Aortic smooth muscle cell (primary cell): ENCODE results near the gene ZNF701. TPM values are rescaled to one million over a fixed set of nuclear protein-coding genes. Genes with fewer than 3 reads are reported as not detected.

ENCODE experiments used
- total RNA-seq: library from RNA; depleted of rRNA; stranded (reverse); fragments of >200 nt; gene quantifications from 2 replicates; pipeline ENCODE4 v1.2.3, GENCODE V29; 2014

The ZNF701 gene
- total RNA-seq, result 11.8 and 12.7 TPM in 2 replicates

GRCh38 chr19:52570000-52570861, at the start of gene ZNF701:
Gene ZNF701, plus strand, starts transcription at chr19:52570287. Its CDS starts 3,861 bp downstream, at chr19:52574148.

DNA sequence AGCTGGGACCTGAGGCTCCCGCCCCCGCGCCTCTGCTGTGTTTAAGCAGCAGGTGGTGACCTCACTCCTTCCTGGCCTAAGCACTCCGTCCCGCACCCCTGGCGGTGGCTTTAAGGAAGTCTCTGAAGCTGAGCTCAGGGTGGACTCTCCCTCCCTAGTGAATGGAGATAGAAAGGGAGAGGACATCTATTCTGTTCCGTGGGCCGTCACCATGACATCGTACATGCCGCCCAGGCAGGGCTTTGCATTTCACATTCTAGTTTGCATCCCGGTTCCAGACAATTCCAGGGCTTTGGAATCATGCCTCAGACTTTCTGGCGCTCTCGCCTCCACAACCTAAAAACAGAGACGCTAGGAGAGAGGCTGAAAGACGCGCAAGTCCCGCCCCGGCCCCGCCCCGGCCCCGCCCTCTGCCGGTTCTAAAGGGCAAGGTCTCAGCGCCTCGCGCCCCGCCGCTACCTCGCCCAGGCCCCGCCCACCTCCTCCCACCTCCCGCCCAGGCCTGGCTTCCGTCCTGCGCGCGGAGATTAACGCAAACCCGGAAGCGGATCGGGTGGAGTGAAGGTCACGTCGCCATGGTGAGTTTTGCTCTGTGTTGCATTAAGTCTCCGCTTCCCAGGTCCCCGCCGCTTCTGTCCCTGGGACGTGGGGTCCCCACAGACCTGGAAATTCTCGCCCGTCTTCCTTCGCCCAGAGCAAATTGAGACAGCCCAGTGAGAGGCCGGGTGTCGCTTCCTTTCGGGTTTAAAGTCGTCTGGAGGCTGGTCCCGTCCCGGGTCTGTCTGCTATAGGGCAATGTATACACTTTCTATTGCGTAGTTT, 42.7 kb upstream of the ZNF701 start, which contains the start of gene ZNF808:
TSS of gene ZNF808 (plus strand) at position 535 of the 822 bp plus-strand sequence. CDS start 15,617 bp downstream, outside the sequence.

Other genes with a start within 250 kb of the ZNF701 start
- gene ZNF610, start 234.0 kb upstream of the ZNF701 start, total RNA-seq, result 1.8 and 2.4 TPM in 2 replicates
- 31.3 and 50.7 TPM in 2 replicates for gene ZNF880, start 200.4 kb upstream of the ZNF701 start, total RNA-seq
- 24.9 and 30.3 TPM in 2 replicates for gene ZNF528, start 172.4 kb upstream of the ZNF701 start, total RNA-seq
- gene ZNF534, start 141.1 kb upstream of the ZNF701 start, total RNA-seq, result 0.25 TPM in 1 of 2 replicates, not detected in the other
- gene ZNF578, start 116.7 kb upstream of the ZNF701 start, total RNA-seq, result 5.9 and 6.2 TPM in 2 replicates
- gene ZNF808, start 42.6 kb upstream of the ZNF701 start, total RNA-seq, result 17.6 and 19.2 TPM in 2 replicates
- 68.5 and 70.8 TPM in 2 replicates for gene ZNF83, start 68.1 kb downstream of the ZNF701 start, total RNA-seq
- 11.3 and 11.6 TPM in 2 replicates for gene ZNF611, start 164.8 kb downstream of the ZNF701 start, total RNA-seq
- 2.2 and 2.6 TPM in 2 replicates for gene ZNF600, start 216.5 kb downstream of the ZNF701 start, total RNA-seq